Measurements from ENCODE around the gene F13A1.

Gene F13A1

DNA sequence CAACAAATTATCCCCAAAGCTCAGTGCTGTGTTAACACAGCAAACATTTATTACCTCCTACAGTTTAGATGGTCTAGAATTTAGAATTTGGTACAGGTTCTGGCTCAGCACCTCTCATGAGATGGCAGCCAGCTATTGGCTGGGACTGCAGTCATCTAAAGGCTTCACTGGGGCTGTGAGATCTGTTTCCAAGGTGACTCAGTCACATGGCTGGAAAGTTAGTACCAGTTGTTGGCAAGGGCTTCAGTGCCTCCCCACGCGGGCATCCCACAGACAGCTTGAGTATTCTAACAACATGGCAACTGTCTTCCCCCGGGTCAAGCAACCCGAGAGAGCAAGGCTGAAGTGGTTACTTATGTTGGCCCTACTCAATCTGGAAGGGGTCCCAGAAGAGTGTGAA lies 44.8 kb upstream of the F13A1 start:
- ChIA-PET POLR2A (no interaction called here), CTCF (no interaction called here)
- Histone ChIP-seq H3K36me3 (ENCODE audit: control insufficient read depth in 2 of 2, insufficient read depth in 1 of 2, low read length in 2 of 2) (no peaks in the 10 kb centered on the region), H3K27ac (ENCODE audit: extremely low read depth, low read depth, low read length) (no peak overlapping the region), H3K4me1 (ENCODE audit: control insufficient read depth, insufficient read depth, low read length) (no peaks in the 10 kb centered on the region), H3K9me3 (ENCODE audit: control insufficient read depth, insufficient read depth, low read depth, low read length) (no peaks in the 10 kb centered on the region), H3K4me3 (ENCODE audit: low read depth, low read length) (no peak overlapping the region)
- TF ChIP-seq ZNF658 (tag by site-specific recombination; IDR thresholded peaks at IDR 0.05) = no peak
- TF ChIP-seq, protein P1, sequence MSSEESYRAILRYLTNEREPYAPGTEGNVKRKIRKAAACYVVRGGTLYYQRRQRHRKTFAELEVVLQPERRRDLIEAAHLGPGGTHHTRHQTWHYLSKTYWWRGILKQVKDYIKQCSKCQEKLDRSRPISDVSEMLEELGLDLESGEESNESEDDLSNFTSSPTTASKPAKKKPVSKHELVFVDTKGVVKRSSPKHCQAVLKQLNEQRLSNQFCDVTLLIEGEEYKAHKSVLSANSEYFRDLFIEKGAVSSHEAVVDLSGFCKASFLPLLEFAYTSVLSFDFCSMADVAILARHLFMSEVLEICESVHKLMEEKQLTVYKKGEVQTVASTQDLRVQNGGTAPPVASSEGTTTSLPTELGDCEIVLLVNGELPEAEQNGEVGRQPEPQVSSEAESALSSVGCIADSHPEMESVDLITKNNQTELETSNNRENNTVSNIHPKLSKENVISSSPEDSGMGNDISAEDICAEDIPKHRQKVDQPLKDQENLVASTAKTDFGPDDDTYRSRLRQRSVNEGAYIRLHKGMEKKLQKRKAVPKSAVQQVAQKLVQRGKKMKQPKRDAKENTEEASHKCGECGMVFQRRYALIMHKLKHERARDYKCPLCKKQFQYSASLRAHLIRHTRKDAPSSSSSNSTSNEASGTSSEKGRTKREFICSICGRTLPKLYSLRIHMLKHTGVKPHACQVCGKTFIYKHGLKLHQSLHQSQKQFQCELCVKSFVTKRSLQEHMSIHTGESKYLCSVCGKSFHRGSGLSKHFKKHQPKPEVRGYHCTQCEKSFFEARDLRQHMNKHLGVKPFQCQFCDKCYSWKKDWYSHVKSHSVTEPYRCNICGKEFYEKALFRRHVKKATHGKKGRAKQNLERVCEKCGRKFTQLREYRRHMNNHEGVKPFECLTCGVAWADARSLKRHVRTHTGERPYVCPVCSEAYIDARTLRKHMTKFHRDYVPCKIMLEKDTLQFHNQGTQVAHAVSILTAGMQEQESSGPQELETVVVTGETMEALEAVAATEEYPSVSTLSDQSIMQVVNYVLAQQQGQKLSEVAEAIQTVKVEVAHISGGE (tag by site-specific recombination; conservative IDR thresholded peaks at IDR 0.05; ENCODE audit: low read depth) = no peak
- no peak for TF ChIP-seq ZNF677 (tag by site-specific recombination; IDR thresholded peaks at IDR 0.05)
- TF ChIP-seq, protein P2, sequence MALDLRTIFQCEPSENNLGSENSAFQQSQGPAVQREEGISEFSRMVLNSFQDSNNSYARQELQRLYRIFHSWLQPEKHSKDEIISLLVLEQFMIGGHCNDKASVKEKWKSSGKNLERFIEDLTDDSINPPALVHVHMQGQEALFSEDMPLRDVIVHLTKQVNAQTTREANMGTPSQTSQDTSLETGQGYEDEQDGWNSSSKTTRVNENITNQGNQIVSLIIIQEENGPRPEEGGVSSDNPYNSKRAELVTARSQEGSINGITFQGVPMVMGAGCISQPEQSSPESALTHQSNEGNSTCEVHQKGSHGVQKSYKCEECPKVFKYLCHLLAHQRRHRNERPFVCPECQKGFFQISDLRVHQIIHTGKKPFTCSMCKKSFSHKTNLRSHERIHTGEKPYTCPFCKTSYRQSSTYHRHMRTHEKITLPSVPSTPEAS (tag by site-specific recombination; IDR thresholded peaks at IDR 0.05) = no peak
- TF ChIP-seq ZNF202 (tag by site-specific recombination; IDR thresholded peaks at IDR 0.05; ENCODE audit: borderline replicate concordance) = no peak
- TF ChIP-seq ZNF521 (tag by site-specific recombination; IDR thresholded peaks at IDR 0.05) = no peak
- TF ChIP-seq ZNF121 (tag by site-specific recombination; IDR thresholded peaks at IDR 0.05) = no peak
- no peak for TF ChIP-seq ZNF248 (tag by site-specific recombination; IDR thresholded peaks at IDR 0.05)
- no peak for TF ChIP-seq HIC1 (tag by site-specific recombination; IDR thresholded peaks at IDR 0.05)
- TF ChIP-seq ZBTB7A (tag by site-specific recombination; IDR thresholded peaks at IDR 0.05; ENCODE audit: low read depth) = no peak
- TF ChIP-seq ZNF777 (tag by site-specific recombination; IDR thresholded peaks at IDR 0.05; ENCODE audit: borderline replicate concordance) = no peak
- TF ChIP-seq ZNF792 (tag by site-specific recombination; IDR thresholded peaks at IDR 0.05) = no peak

DNA sequence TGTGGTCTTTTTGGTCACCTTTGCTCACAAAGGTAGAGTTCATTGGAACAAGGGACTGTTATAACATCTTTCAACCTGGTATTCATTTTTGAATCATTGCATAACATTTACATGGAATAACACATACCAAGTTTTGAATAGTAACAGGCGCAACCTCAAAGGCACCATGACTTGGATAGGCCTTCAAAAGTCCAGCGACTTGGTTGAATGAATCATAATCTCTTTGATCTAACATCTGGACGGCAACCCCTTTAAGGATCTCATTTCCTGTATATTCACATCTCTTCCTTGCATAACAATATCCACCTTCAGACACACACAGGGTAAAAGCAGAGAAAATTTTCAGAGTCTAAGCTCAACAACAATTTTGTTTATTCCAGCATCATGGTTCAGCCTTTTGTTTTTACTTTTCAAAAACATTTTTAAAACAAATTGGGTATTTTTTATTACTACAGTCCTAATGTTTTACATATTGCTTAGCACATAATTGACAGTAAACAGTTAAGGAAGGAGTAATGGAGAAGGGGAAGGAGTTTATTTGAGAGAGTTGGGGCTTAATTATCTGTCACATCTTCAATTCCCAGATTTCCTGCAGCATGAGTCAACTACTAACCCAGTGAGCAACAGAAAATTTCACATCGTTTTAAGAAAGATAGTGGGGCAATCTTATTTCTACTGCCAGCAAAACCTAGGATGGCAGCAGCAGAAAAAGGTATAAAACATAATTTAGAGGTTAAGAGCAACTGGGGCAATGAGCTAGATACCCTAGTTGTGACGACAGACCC lies 41.8 kb upstream of the F13A1 start:
- ChIA-PET CTCF (no interaction called here), POLR2A (no interaction called here)
- TF ChIP-seq HOXD13 (CRISPR knock-in tag; IDR thresholded peaks at IDR 0.05; ENCODE audit: borderline replicate concordance) (no peak), PRDM6 (tag by site-specific recombination; IDR thresholded peaks at IDR 0.05) (no peak), TCF7L2 (IDR thresholded peaks at IDR 0.05; ENCODE audit: borderline replicate concordance, low read depth, low read length) (no peak), KLF9 (tag by site-specific recombination; IDR thresholded peaks at IDR 0.05; ENCODE audit: low read depth) (no peak), EGR2 (tag by site-specific recombination; IDR thresholded peaks at IDR 0.05; ENCODE audit: low read depth) (no peak), ZSCAN16 (tag by site-specific recombination; IDR thresholded peaks at IDR 0.05) (no peak), ZNF510 (tag by site-specific recombination; IDR thresholded peaks at IDR 0.05; ENCODE audit: insufficient replicate concordance) (no peak), SALL2 (tag by site-specific recombination; IDR thresholded peaks at IDR 0.05; ENCODE audit: borderline replicate concordance) (no peak), SCRT1 (tag by site-specific recombination; IDR thresholded peaks at IDR 0.05; ENCODE audit: borderline replicate concordance) (no peak), ZNF140 (tag by site-specific recombination; IDR thresholded peaks at IDR 0.05) (no peak), ZNF302 (tag by site-specific recombination; IDR thresholded peaks at IDR 0.05; ENCODE audit: low read depth) (no peak), ZNF561 (tag by site-specific recombination; IDR thresholded peaks at IDR 0.05; ENCODE audit: borderline replicate concordance) (no peak), ZNF266 (tag by site-specific recombination; IDR thresholded peaks at IDR 0.05; ENCODE audit: low read depth) (no peak), ZNF416 (tag by site-specific recombination; IDR thresholded peaks at IDR 0.05) (no peak)

More for the DNA sequence above, 41.8 kb upstream of the F13A1 start:
- Histone ChIP-seq H3K4me1 (ENCODE audit: control insufficient read depth, insufficient read depth, low read length) (no peaks in the 10 kb centered on the region), H3K9me3 (ENCODE audit: control insufficient read depth, insufficient read depth, low read depth, low read length) (no peaks in the 10 kb centered on the region), H3K27ac (ENCODE audit: extremely low read depth, low read depth, low read length) (no peak overlapping the region), H3K4me3 (ENCODE audit: low read depth, low read length) (no peak overlapping the region), H3K36me3 (ENCODE audit: control insufficient read depth in 2 of 2, insufficient read depth in 1 of 2, low read length in 2 of 2) (no peaks in the 10 kb centered on the region)
